ENCODE data around the gene CREB3L2. TPM values are rescaled to one million over a fixed set of nuclear protein-coding genes. Genes with fewer than 3 reads are reported as not detected.
A peak's percentile ranks its signal among the peaks of the same experiment; 100 is the strongest.

CREB3L2 gene
- total and polyA plus RNA-seq, 2 of the 8 experiments (the other 6 are each of a cell fraction or from before 2014, with no cell fraction given), result 14.4 to 48.3 TPM

- no peak overlapping the region for H3K56ac ChIP-seq (replicated peaks; ENCODE audit: insufficient read length, low read depth, low read length)
- H3K9ac ChIP-seq (replicated peaks in 1 of 4; ENCODE audit: extremely low read depth in 1 of 4, low read depth in 3 of 4, low read length in 3 of 4), result no peak overlapping the region; a peak in 1 of 7 replicates
- FAIRE-seq (no peak), DNase-seq (ENCODE audit: low read depth in 1 of 2, low spot score in 2 of 2) (no peak)
- H4K20me1 ChIP-seq (replicated peaks in 1 of 2; ENCODE audit: control insufficient read depth in 1 of 2, insufficient read depth in 2 of 2, low read length in 2 of 2), result peaks cover 0 to 2% of the 10 kb centered on the region in 2 experiments
- no peak overlapping the region for H3K27ac ChIP-seq (ENCODE audit: low read depth, low read length)
- TF ChIP-seq EZH2 (IDR thresholded peaks at IDR 0.05; ENCODE audit: low read depth, low read length, severe bottlenecking) (no peak), CHD1 (IDR thresholded peaks at IDR 0.05; ENCODE audit: low read depth, low read length) (no peak), RFX5 (IDR thresholded peaks at IDR 0.05; ENCODE audit: borderline replicate concordance, low read depth, low read length) (no peak), EGR1 (IDR thresholded peaks at IDR 0.05; ENCODE audit: borderline replicate concordance, low read depth, low read length) (no peak), JUND (IDR thresholded peaks at IDR 0.05; ENCODE audit: low read length) (no peak), SIX5 (IDR thresholded peaks at IDR 0.05; ENCODE audit: low read depth, low read length) (no peak), KDM1A (IDR thresholded peaks at IDR 0.05; ENCODE audit: borderline replicate concordance, low read length) (no peak)
- H3K4ac ChIP-seq (replicated peaks; ENCODE audit: insufficient read length, low read depth, low read length), result no peak overlapping the region
- H3K18ac ChIP-seq (ENCODE audit: extremely low read depth, low read length), result no peak overlapping the region
- H2BK5ac ChIP-seq (ENCODE audit: low read depth, low read length), result 0 out of 2 replicates have a peak overlapping the region, but pooled peaks have one; percentile 35
- no peak overlapping the region for H3K14ac ChIP-seq (ENCODE audit: insufficient read length)
- no peak overlapping the region for H3K4me2 ChIP-seq (ENCODE audit: insufficient read depth in 1 of 2, low read depth in 2 of 2, low read length in 2 of 2)
- CTCF ChIA-PET (ENCODE audit: partially characterized antibody), result interaction anchor here (0.6 to 2.6 kb wide), 8 partner anchors 10 to 363 kb away, joined by 3 to 10 read pairs (median 4); no protein-coding TSS in a partner anchor
- peaks cover 15% of the 10 kb centered on the region; the same call in 1 of the 2 replicates for H3K79me1 ChIP-seq (ENCODE audit: low read depth, low read length)
- no peak overlapping the region for H2AK5ac ChIP-seq (ENCODE audit: low read depth, low read length)
- no peak overlapping the region for H4K5ac ChIP-seq (ENCODE audit: insufficient read length, low read depth, low read length)
- no peak overlapping the region for H2BK20ac ChIP-seq (ENCODE audit: low read length)
- H2BK15ac ChIP-seq (ENCODE audit: low read length), result 0 out of 2 replicates have a peak overlapping the region, but pooled peaks have one; percentile 21
- H3K4me1 ChIP-seq (replicated peaks in 1 of 4; ENCODE audit: control insufficient read depth in 3 of 4, insufficient read depth in 4 of 4, low read length in 3 of 4), result peaks cover 0 to 13% (median 1%) of the 10 kb centered on the region in 4 experiments; a peak in 3 of 7 replicates
- peaks cover 0 to under 1% (median under 1%) of the 10 kb centered on the region in 4 experiments; a peak in 2 of 8 replicates for H3K36me3 ChIP-seq (ENCODE audit: control insufficient read depth in 2 of 4, insufficient read depth in 4 of 4, low read length in 3 of 4)
- no peaks in the 10 kb centered on the region for H3K23me2 ChIP-seq (ENCODE audit: low read depth, low read length)
- no peak overlapping the region for H4K8ac ChIP-seq (ENCODE audit: extremely low read depth, insufficient read depth, low read length)
- peaks cover 22 to 84% of the 10 kb centered on the region in 2 experiments for H3K79me2 ChIP-seq (ENCODE audit: control insufficient read depth in 1 of 2, insufficient read depth in 2 of 2, low read length in 2 of 2)
- H2BK120ac ChIP-seq (replicated peaks; ENCODE audit: low read depth, low read length), result no peak overlapping the region
- no peak overlapping the region for H3K4me3 ChIP-seq (ENCODE audit: extremely low read depth in 1 of 4, insufficient read depth in 2 of 4, low read depth in 3 of 4, low read length in 4 of 4)
- 0 out of 4 replicates have a peak, but pooled peaks cover 0 to 1% of the 10 kb centered on the region in 2 experiments for H3K9me3 ChIP-seq (ENCODE audit: insufficient read depth in 2 of 2, low read depth in 1 of 2, low read length in 1 of 2)
- H2AFZ ChIP-seq (ENCODE audit: low read length), result no peak overlapping the region
- H4K91ac ChIP-seq (replicated peaks; ENCODE audit: insufficient read length, low read length), result no peak overlapping the region
- H3K23ac ChIP-seq (ENCODE audit: insufficient read length), result no peak overlapping the region
- 83% methylated on average over 4 of the region's 4 CpGs; no CpG with 5 or more reads in 1 of the 2 experiments for whole genome bisulfite sequencing, 2 experiments (ENCODE audit: extremely low coverage in 1 of 2, insufficient coverage in 1 of 2, insufficient read length in 1 of 2, insufficient replicate concordance in 2 of 2, low coverage in 1 of 2, low lambda C conversion rate in 2 of 2, missing lambda C conversion rate in 1 of 2)
- no peak overlapping the region; the same call in 1 of the 2 replicates for H2BK12ac ChIP-seq (ENCODE audit: low read depth, low read length)
- POLR2A ChIA-PET (ENCODE audit: partially characterized antibody), result interaction anchor here (1.1 to 1.7 kb wide), 2 partner anchors 10 to 12 kb away, joined by 3 to 6 read pairs; no protein-coding TSS in a partner anchor
- no peaks in the 10 kb centered on the region for H3K27me3 ChIP-seq (replicated peaks in 1 of 4; ENCODE audit: control insufficient read depth in 3 of 4, extremely low read depth in 1 of 4, insufficient read depth in 3 of 4, low read length in 3 of 4)
Observed at GRCh38 chr7:137987968-137988367, 13.9 kb downstream of the CREB3L2 start.
